ENCODE results near the gene BPHL. TPM values are rescaled to one million over a fixed set of nuclear protein-coding genes. Genes with fewer than 3 reads are reported as not detected.
"Not testable (repeated sequence)": the region's sequence is repeated elsewhere in the genome, so short reads cannot be mapped to it uniquely, and the experiment has no call there.

The BPHL gene
- 10 to 100 TPM; 11.3 to 15.7 TPM for total RNA-seq
- polyA plus RNA-seq = 10 to 100 TPM in 1 of 3 donors, 1 to 10 TPM in 2; 7.3 to 13.5 (median 8.7) TPM
- total RNA-seq = 3.5 to 20.9 (median 8.9) reads per million in 6 experiments

GRCh38 chr6:3118353-3119039, at the start of gene BPHL:
BPHL (plus strand) TSS chr6:3118711; CDS start chr6:3118741, 30 bp downstream.
- peaks cover 0 to 6% (median 0%) of the 10 kb centered on the region in 3 donors for H3K36me3 Mint-ChIP-seq
- H3K27me3 Mint-ChIP-seq = no peaks in the 10 kb centered on the region
- H3K4me1 Mint-ChIP-seq = peaks cover 10 to 17% (median 16%) of the 10 kb centered on the region in 4 donors
- DNase-seq (peak; percentile 94 to 100 (median 99)), ATAC-seq (peak; percentile 86 to 88)
- peak within 1 kb of the TSS; percentile 86 to 96 (median 91) for H3K4me3 Mint-ChIP-seq
- H3K9me3 Mint-ChIP-seq = no peaks in the 10 kb centered on the region
- POLR2A ChIA-PET = interaction anchor here (0.5 to 1.1 kb wide), 7 partner anchors 9 to 353 kb away, joined by 3 to 6 read pairs (median 3); partner anchors contain the start of genes RIPK1 and WRNIP1
- H3K27ac Mint-ChIP-seq = peak within 1 kb of the TSS; percentile 88 to 98 (median 96)

DNA sequence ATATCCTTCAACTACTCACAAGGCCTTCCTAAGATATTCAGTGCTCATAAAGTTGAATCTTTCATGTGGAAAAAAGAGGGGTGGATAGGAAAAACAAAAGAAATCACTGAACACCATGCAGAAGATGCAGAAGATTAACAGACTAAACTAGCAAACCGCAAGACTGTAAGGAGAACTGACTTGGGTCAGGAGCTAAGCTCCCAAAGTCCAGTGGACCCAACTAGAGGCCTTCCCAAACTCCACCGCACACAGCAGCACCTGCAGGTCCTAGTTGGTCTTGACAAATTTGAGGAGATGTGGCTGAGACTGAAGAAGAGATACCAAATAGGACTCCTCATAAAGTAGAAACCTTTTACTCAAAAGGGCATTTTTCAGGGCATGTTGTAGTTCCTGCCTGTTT, 46.9 kb upstream of the BPHL start:
- ATAC-seq (no peak), DNase-seq (no peak)
- Mint-ChIP-seq H3K4me1 (peaks cover 28 to 83% (median 66%) of the 10 kb centered on the region in 4 donors), H3K27me3 (no peaks in the 10 kb centered on the region), H3K4me3 (peak overlapping the region in 4 of 10 donors; percentile 1 to 41 (median 5)), H3K9me3 (no peaks in the 10 kb centered on the region), H3K27ac (peak overlapping the region; percentile 4 to 76 (median 34)), H3K36me3 (peaks cover 0 to 25% (median 4%) of the 10 kb centered on the region in 3 donors)
- POLR2A ChIA-PET = interaction anchor here (1.0 kb wide), 1 partner anchor 9 kb away, joined by 3 read pairs; no protein-coding TSS in a partner anchor

DNA sequence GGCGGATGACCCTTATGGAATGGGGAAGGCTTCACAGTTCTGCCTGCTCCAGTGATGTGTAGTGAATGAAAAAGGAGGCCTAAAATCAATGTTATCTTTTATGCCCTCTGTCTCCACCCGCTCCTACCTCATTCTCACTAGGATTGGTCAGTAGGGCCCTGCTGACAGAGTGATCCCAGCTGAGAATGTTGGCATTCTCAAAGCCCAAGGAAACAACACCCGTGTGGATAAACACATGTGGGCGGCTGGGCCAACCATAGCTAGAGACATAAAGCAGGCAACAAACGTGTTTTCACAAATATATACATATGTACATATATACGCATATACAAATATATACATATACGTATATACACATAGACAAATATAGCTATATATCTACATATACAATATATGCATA, 45.7 kb upstream of the BPHL start:
- Mint-ChIP-seq H3K9me3 (no peaks in the 10 kb centered on the region), H3K36me3 (peaks cover 0 to 37% (median 14%) of the 10 kb centered on the region in 3 donors), H3K4me1 (peaks cover 35 to 81% (median 68%) of the 10 kb centered on the region in 4 donors), H3K4me3 (no peak overlapping the region), H3K27ac (peak overlapping the region in 1 of 10 donors; percentile 0), H3K27me3 (no peaks in the 10 kb centered on the region)
- DNase-seq = no peak
- POLR2A ChIA-PET = interaction anchor here (1.0 kb wide), 1 partner anchor 9 kb away, joined by 4 read pairs; no protein-coding TSS in a partner anchor
- ATAC-seq = no peak

- DNase-seq = no peak
- H3K4me1 Mint-ChIP-seq = peaks cover 33 to 79% (median 68%) of the 10 kb centered on the region in 4 donors
- H3K36me3 Mint-ChIP-seq = peaks cover 4 to 43% (median 17%) of the 10 kb centered on the region in 3 donors
- H3K27ac Mint-ChIP-seq = no peak overlapping the region
- no peak overlapping the region for H3K4me3 Mint-ChIP-seq
- H3K9me3 Mint-ChIP-seq = no peaks in the 10 kb centered on the region
- no peaks in the 10 kb centered on the region for H3K27me3 Mint-ChIP-seq
- POLR2A ChIA-PET = interaction anchor here (1.0 kb wide), 1 partner anchor 10 kb away, joined by 4 read pairs; no protein-coding TSS in a partner anchor
- no peak for ATAC-seq
Measured at GRCh38 chr6:3073382-3073781, 45.1 kb upstream of the BPHL start.

DNA sequence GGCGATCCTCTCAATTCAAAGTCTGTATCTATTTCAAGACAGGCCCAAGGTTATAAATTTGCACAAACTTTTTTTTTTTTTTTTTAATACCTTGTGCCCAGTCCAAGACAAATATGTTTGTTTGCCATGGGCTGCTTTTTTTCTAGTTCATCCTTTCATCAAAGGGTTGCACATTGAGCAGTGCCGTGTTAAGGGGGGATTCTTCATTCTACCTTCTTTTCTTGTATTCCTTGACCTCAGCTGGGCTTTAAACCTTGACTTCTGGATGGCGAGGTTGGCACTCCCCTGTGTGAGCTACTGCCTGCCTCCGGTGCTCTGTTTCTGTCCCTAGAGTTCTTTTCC, 42.8 kb upstream of the BPHL start:
- H3K4me3 Mint-ChIP-seq = peak overlapping the region; percentile 20 to 86 (median 79)
- no peaks in the 10 kb centered on the region for H3K9me3 Mint-ChIP-seq
- DNase-seq (no peak), ATAC-seq (peak in 1 of 2 donors; percentile 17)
- H3K4me1 Mint-ChIP-seq = peaks cover 31 to 69% (median 57%) of the 10 kb centered on the region in 4 donors
- POLR2A ChIA-PET = interaction anchor here (0.6 to 0.8 kb wide), 4 partner anchors 9 to 128 kb away, joined by 3 read pairs; no protein-coding TSS in a partner anchor
- H3K36me3 Mint-ChIP-seq = peaks cover 8 to 61% (median 26%) of the 10 kb centered on the region in 3 donors
- H3K27ac Mint-ChIP-seq = peak overlapping the region; percentile 26 to 90 (median 78)
- no peaks in the 10 kb centered on the region for H3K27me3 Mint-ChIP-seq

- Mint-ChIP-seq H3K4me1 (peaks cover 28 to 64% (median 51%) of the 10 kb centered on the region in 4 donors), H3K27ac (peak overlapping the region in 6 of 10 donors; percentile 9 to 85 (median 68)), H3K36me3 (peaks cover 12 to 64% (median 32%) of the 10 kb centered on the region in 3 donors), H3K9me3 (no peaks in the 10 kb centered on the region), H3K27me3 (no peaks in the 10 kb centered on the region), H3K4me3 (peak overlapping the region in 2 of 10 donors; percentile 68 to 82)
- DNase-seq (no peak), ATAC-seq (no peak)
- POLR2A ChIA-PET = interaction anchor here (0.6 to 0.8 kb wide), 3 partner anchors 9 to 68 kb away, joined by 3 read pairs; no protein-coding TSS in a partner anchor
Measured at GRCh38 chr6:3076320-3076719, 42.2 kb upstream of the BPHL start.

DNA sequence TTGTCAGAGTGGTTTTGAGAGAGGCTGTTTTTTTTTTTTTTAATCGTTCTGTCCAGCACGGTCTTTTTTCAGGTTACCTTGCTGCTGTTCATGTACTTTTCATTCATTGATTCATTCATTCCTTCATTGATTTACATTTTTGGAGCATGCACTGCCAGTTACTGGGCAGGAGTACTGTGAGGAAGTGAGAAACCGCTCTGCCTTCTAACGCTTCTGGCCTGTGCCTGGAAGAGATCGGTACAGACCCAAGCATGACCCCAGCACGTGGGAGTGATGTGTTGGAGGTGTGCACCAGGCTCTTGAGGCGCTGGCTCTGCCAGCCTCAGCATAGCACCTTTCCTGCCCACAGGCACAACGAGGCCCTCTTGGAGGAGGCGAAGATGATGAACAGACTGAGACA, 41.1 kb upstream of the BPHL start:
- H3K27ac Mint-ChIP-seq = peak overlapping the region in 5 of 10 donors; percentile 26 to 84 (median 67)

DNA sequence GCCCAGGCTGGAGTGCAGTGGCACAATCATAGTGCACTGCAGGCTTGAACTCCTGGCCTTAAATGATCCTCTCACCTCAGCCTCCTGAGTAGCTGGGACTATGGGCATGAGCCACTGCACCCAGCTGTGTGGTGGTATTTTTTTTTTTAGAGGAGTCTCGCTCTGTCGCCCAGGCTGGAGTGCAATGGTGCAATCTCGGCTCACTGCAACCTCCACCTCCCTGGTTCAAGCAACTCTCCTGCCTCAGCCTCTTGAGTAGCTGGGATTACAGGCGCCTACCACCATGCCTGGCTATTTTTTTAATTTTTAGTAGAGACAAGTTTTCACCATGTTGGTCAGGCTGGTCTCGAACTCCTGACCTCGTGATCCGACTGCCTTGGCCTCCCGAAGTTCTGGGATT, 39.6 kb upstream of the BPHL start:
- Mint-ChIP-seq H3K36me3 (peaks cover 25 to 78% (median 42%) of the 10 kb centered on the region in 3 donors), H3K27ac (peak overlapping the region in 1 of 10 donors; percentile 70), H3K4me1 (peaks cover 22 to 52% (median 36%) of the 10 kb centered on the region in 4 donors)
- POLR2A ChIA-PET = interaction anchor here (0.9 to 2.3 kb wide), 2 partner anchors 10 to 15 kb away, joined by 5 to 13 read pairs; partner anchors contain the start of gene RIPK1
- DNase-seq, ATAC-seq, H3K4me3 Mint-ChIP-seq, H3K27me3 Mint-ChIP-seq, H3K9me3 Mint-ChIP-seq: not testable (repeated sequence)

More for the DNA sequence above, 41.1 kb upstream of the BPHL start:
- Mint-ChIP-seq H3K9me3 (no peaks in the 10 kb centered on the region), H3K36me3 (peaks cover 16 to 70% (median 34%) of the 10 kb centered on the region in 3 donors), H3K27me3 (no peaks in the 10 kb centered on the region), H3K4me1 (peaks cover 25 to 59% (median 45%) of the 10 kb centered on the region in 4 donors), H3K4me3 (no peak overlapping the region)
- POLR2A ChIA-PET = no interaction called here
- no peak for DNase-seq
- ATAC-seq = no peak

DNA sequence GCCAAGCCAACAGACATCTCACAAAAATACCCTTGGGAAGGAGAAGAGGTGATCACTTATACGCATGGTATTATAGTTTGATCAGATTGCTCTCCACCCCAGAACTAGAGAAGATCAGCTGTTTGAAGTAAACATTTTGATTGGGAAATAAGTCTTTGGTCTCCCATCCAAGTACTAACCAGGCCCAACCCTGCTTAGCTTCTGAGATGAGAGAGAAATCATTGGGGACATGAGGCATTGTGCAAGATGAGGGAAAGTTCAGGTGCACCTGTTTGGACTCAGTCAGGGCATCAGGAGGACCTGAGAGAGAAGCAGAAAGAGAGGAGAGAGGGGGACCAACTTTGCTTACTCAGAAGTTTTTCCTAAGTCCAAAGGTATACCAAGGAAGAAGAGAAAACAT, 38.8 kb upstream of the BPHL start:
- POLR2A ChIA-PET = interaction anchor here (1.2 to 2.3 kb wide), 2 partner anchors 9 to 11 kb away, joined by 3 to 13 read pairs; partner anchors contain the start of gene RIPK1

DNA sequence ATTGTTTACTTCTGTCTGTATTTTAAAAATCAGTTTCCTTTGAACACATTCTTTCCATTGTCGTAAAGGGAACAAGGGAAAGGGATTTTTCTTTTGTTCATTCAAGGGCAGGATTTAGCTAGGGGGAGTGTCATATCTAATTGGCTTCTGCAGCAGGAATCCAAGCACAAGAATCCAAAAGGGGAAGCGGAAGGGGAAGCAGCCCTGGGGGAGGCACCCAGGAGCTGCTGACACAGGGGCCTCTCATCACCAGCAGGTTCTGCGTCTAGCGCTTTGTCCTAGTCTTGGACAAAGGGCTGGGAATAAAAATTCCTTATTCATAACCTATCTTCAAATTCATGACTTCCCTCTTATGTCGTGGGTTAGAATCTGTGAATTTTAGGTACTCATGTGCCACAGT, 36.6 kb upstream of the BPHL start:
- ATAC-seq = no peak
- Mint-ChIP-seq H3K36me3 (peaks cover 35 to 96% (median 54%) of the 10 kb centered on the region in 3 donors), H3K9me3 (no peaks in the 10 kb centered on the region), H3K27ac (peak overlapping the region in 2 of 10 donors; percentile 22 to 40), H3K4me1 (peaks cover 9 to 34% (median 13%) of the 10 kb centered on the region in 4 donors), H3K27me3 (no peaks in the 10 kb centered on the region), H3K4me3 (no peak overlapping the region)
- DNase-seq = no peak
- POLR2A ChIA-PET = no interaction called here

More for the DNA sequence above, 38.8 kb upstream of the BPHL start:
- no peaks in the 10 kb centered on the region for H3K27me3 Mint-ChIP-seq
- no peak for ATAC-seq
- no peak overlapping the region for H3K4me3 Mint-ChIP-seq
- H3K36me3 Mint-ChIP-seq = peaks cover 29 to 81% (median 46%) of the 10 kb centered on the region in 3 donors
- peaks cover 23 to 51% (median 32%) of the 10 kb centered on the region in 4 donors for H3K4me1 Mint-ChIP-seq
- H3K27ac Mint-ChIP-seq = peak overlapping the region in 2 of 10 donors; percentile 55 to 68
- no peaks in the 10 kb centered on the region for H3K9me3 Mint-ChIP-seq
- no peak for DNase-seq

GRCh38 chr6:3085074-3085473, 33.4 kb upstream of the BPHL start:
- no peaks in the 10 kb centered on the region for H3K27me3 Mint-ChIP-seq
- H3K27ac Mint-ChIP-seq = no peak overlapping the region
- no peaks in the 10 kb centered on the region for H3K9me3 Mint-ChIP-seq
- H3K4me1 Mint-ChIP-seq = peaks cover 8 to 19% (median 12%) of the 10 kb centered on the region in 4 donors
- DNase-seq = no peak
- ATAC-seq = no peak
- no peak overlapping the region for H3K4me3 Mint-ChIP-seq
- POLR2A ChIA-PET = interaction anchor here (0.6 kb wide), 1 partner anchor 41 kb away, joined by 4 read pairs; no protein-coding TSS in a partner anchor
- peaks cover 34 to 95% (median 44%) of the 10 kb centered on the region in 3 donors for H3K36me3 Mint-ChIP-seq

- Mint-ChIP-seq H3K36me3 (peaks cover 30 to 88% (median 43%) of the 10 kb centered on the region in 3 donors), H3K9me3 (no peaks in the 10 kb centered on the region), H3K27me3 (no peaks in the 10 kb centered on the region), H3K4me3 (no peak overlapping the region), H3K4me1 (peaks cover 8 to 19% (median 12%) of the 10 kb centered on the region in 4 donors), H3K27ac (peak overlapping the region in 5 of 10 donors; percentile 2 to 68 (median 56))
- ATAC-seq (no peak), DNase-seq (no peak)
- POLR2A ChIA-PET = interaction anchor here (1.4 kb wide), 1 partner anchor 22 kb away, joined by 4 read pairs; no protein-coding TSS in a partner anchor
Measured at GRCh38 chr6:3086282-3086946, 32.1 kb upstream of the BPHL start.

Measured in naive thymus-derived CD8-positive, alpha-beta T cell (primary cell).